ENCODE results near the gene FAM8A1.

- TF ChIP-seq POLR2A (IDR thresholded peaks at IDR 0.05) (no peak), CTCF (IDR thresholded peaks at IDR 0.05) (no peak)
These were observed 16.3 kb upstream of the FAM8A1 start for GRCh38 chr6:17583811-17584210.

Data from right lobe of liver (tissue), 4 donors.